Endothelial cell of umbilical vein (primary cell): ENCODE results near the gene ATIC. TPM values are rescaled to one million over a fixed set of nuclear protein-coding genes. Genes with fewer than 3 reads are reported as not detected.

Source experiments
- BruUV-seq: library from RNA; stranded (reverse); fragments of 400-500 nt; replicated peaks from 2 replicates; lab custom pipeline; 2021; lab: Mats Ljungman, UMichigan
- CTCF ChIA-PET: fragments of 300-600, 350-600 bp; sonication (Branson Sonifier 250); formaldehyde crosslinking; loops from one replicate; lab custom pipeline; 2021; ENCODE audit warnings: antibody characterized with exemption, inconsistent platforms; lab: Charles Lee
- POLR2A ChIA-PET: fragments of 300-600, 350-600 bp; sonication (Branson Sonifier 250); formaldehyde crosslinking; loops from one replicate; lab custom pipeline; 2021; ENCODE audit warnings: antibody characterized with exemption, inconsistent platforms; lab: Charles Lee
- DNase-seq: peaks from one replicate; pipeline ENCODE4 v3.0.0-alpha.2; 2011; ENCODE audit warnings: low read depth, low spot score
- FAIRE-seq: peaks from 2 replicates; lab custom pipeline; 2011; peaks lifted over from hg19 to GRCh38; lab: Jason Lieb, UNC
- H2AFZ ChIP-seq: 2 replicates; pipeline ENCODE4 v1.6.0; 2012; ENCODE audit warnings: low read depth, low read length, control low read depth, inconsistent platforms
- H3K27ac ChIP-seq: 2 replicates; pipeline ENCODE4 v1.5.1; 2011; ENCODE audit warnings: low read depth, mild to moderate bottlenecking, control low read depth, low read length, moderate library complexity; ENCODE audit not compliant: insufficient read depth
- H3K27me3 ChIP-seq, 2 experiments: 2 replicates each; pipeline versions ENCODE4 v1.6.0 to v1.6.1; 2011; ENCODE audit warnings: low read length in 2 of 2, mixed read lengths in 1 of 2; ENCODE audit not compliant: control insufficient read depth in 2 of 2, insufficient read depth in 2 of 2
- H3K36me3 ChIP-seq, 2 experiments: 2 replicates in 1 of 2; 3 replicates in 1 of 2; pipeline ENCODE4 v1.5.1; 2011; ENCODE audit warnings: low read length in 2 of 2, mild to moderate bottlenecking in 1 of 2, moderate library complexity in 1 of 2; ENCODE audit not compliant: control insufficient read depth in 2 of 2, insufficient read depth in 2 of 2; ENCODE audit errors: extremely low read depth in 1 of 2
- H3K4me1 ChIP-seq: 3 replicates; pipeline ENCODE4 v1.5.1; 2011; ENCODE audit warnings: mild to moderate bottlenecking, low read length; ENCODE audit not compliant: control insufficient read depth, insufficient read depth; ENCODE audit errors: extremely low read depth
- H3K4me2 ChIP-seq: 2 replicates; pipeline ENCODE4 v1.6.1; 2011; ENCODE audit warnings: low read length, control low read depth, mixed read lengths; ENCODE audit not compliant: insufficient read depth
- H3K4me3 ChIP-seq, 3 experiments: fragments of 200-600 bp in 1 of 3; sonication (generic), shearing (Covaris generic) in 1 of 3; replicated peaks in 1 of 3; 2 replicates each; pipeline ENCODE4 v1.5.1; 2011 to 2016; ENCODE audit warnings: control low read depth in 3 of 3, low read length in 3 of 3, mild to moderate bottlenecking in 2 of 3, inconsistent platforms in 1 of 3, low read depth in 1 of 3, moderate library complexity in 1 of 3; ENCODE audit not compliant: insufficient read depth in 1 of 3
- H3K79me2 ChIP-seq: 2 replicates; pipeline ENCODE4 v1.6.0; 2012; ENCODE audit warnings: low read length, inconsistent platforms; ENCODE audit not compliant: control insufficient read depth, insufficient read depth
- H3K9ac ChIP-seq: replicated peaks from 2 replicates; pipeline ENCODE3; 2011; ENCODE audit warnings: low read length, control low read depth; ENCODE audit not compliant: insufficient read depth; ENCODE audit errors: extremely low read depth
- H3K9me1 ChIP-seq: replicated peaks from 3 replicates; pipeline ENCODE4 v1.6.0; 2011; ENCODE audit warnings: mild to moderate bottlenecking, low read length; ENCODE audit not compliant: control insufficient read depth, insufficient read depth; ENCODE audit errors: extremely low read depth
- H3K9me3 ChIP-seq: replicated peaks from 2 replicates; pipeline ENCODE4 v1.5.1; 2012; ENCODE audit warnings: low read length, inconsistent platforms; ENCODE audit not compliant: control insufficient read depth, insufficient read depth
- H4K20me1 ChIP-seq: replicated peaks from 2 replicates; pipeline ENCODE3; 2011; ENCODE audit warnings: mild to moderate bottlenecking, low read length; ENCODE audit not compliant: control insufficient read depth, insufficient read depth; ENCODE audit errors: extremely low read depth
- FOS ChIP-seq: IDR thresholded peaks from 2 replicates; pipeline ENCODE4 v1.6.1; 2011; ENCODE audit warnings: mild to moderate bottlenecking, low read length, moderate library complexity, borderline replicate concordance; ENCODE audit not compliant: insufficient read depth
- GATA2 ChIP-seq: IDR thresholded peaks from 2 replicates; pipeline ENCODE4 v1.7.0; 2011; ENCODE audit warnings: low read depth, mild to moderate bottlenecking, moderate library complexity, mixed read lengths, low read length; ENCODE audit not compliant: insufficient read length, insufficient read depth
- JUN ChIP-seq: IDR thresholded peaks from 2 replicates; pipeline ENCODE4 v1.6.1; 2011; ENCODE audit warnings: borderline replicate concordance, low read depth; ENCODE audit not compliant: insufficient read length, insufficient read depth
- MAX ChIP-seq: IDR thresholded peaks from 2 replicates; pipeline ENCODE4 v1.6.1; 2011; ENCODE audit not compliant: insufficient read depth, insufficient read length
- MYC ChIP-seq: IDR thresholded peaks from one replicate; pipeline ENCODE4 v1.6.1; 2011; ENCODE audit warnings: mild to moderate bottlenecking, low read depth, low read length
- POLR2A ChIP-seq: IDR thresholded peaks from 2 replicates; pipeline ENCODE4 v1.6.1; 2012; ENCODE audit warnings: low read depth, mild to moderate bottlenecking, control low read depth, low read length
- POLR2AphosphoS5 ChIP-seq: IDR thresholded peaks from 2 replicates; pipeline ENCODE4 v1.6.1; 2012; ENCODE audit warnings: low read depth, mild to moderate bottlenecking, control low read depth, low read length, moderate library complexity; ENCODE audit not compliant: insufficient read depth
- dilution Hi-C: fragments of 300-500 bp; cut with MboI; formaldehyde crosslinking; loops from one replicate; pipeline ENCODE4 v1.15.0; 2019; ENCODE audit warnings: low sequenced_read_pairs; ENCODE audit not compliant: extremely low pct_ligation_motif_present
- intact Hi-C: fragments of 100-400 bp; cut with micrococcal nuclease; formaldehyde crosslinking; loops from one replicate; pipeline ENCODE4 v1.10.0; 2022
- polyA plus RNA-seq, 4 experiments: library from polyadenylated mRNA; depleted of rRNA in 3 of 4; stranded (reverse) in 3 of 4; unstranded in 1 of 4; fragments of >200 nt; gene quantifications; 2 replicates each; pipeline versions ENCODE4 v1.2.1 to v1.2.3, GENCODE V29; 2011 to 2012; ENCODE audit warnings: missing spikeins in 1 of 4
- total RNA-seq: library from RNA; stranded (reverse); gene quantifications from 2 replicates; pipeline ENCODE4 v1.2.3, GENCODE V29; 2021
- TF ChIP-seq, protein P1 (sequence below), 2 donors: IDR thresholded peaks; 1 replicate in 1 of 2; 2 replicates in 1 of 2; pipeline ENCODE4 v1.5.1; 2011; ENCODE audit warnings: low read length in 2 of 2, mild to moderate bottlenecking in 2 of 2, moderate library complexity in 2 of 2, control low read depth in 1 of 2, inconsistent platforms in 1 of 2, low read depth in 1 of 2; ENCODE audit not compliant: insufficient read depth in 1 of 2; ENCODE audit errors: extremely low read depth in 1 of 2

The ATIC gene
- total and polyA plus RNA-seq, 2 donors (not counting 3 experiments of a cell fraction or from before 2014, with no cell fraction given), result 29.5 to 80.2 TPM

DNA sequence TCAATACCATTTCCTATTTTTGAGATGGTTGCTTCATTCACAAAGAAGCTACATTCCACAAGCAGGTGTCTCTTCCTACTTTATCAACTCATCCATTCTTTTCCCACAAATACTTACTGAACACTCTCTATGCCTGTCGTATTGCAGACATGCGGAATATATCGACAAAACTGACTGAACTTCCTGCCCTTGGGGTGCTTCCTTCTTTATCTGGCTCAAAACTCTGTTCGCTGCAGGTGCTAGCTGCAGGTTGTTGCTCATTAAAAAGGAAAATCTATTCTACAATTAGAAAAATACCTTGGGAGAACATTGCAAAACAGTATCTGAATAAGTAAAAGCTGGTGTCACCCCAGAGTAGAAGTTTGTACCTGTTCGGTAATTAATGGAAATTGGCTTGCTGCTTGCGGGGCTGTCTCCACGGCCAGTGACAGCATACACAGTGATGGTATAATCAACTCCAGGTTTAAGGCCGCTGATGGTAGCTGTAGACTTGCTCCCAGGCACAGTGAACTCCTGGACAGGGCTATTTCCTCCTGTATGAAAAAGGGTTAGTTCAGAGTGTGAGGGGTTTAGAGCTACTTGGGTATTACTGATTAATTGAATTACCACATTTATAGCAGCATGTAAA, 71.9 kb downstream of the ATIC start:
- H4K20me1 ChIP-seq, result no peaks in the 10 kb centered on the region
- no peak overlapping the region for H3K4me3 ChIP-seq
- ChIA-PET POLR2A (no interaction called here), CTCF (interaction anchor here (1.3 kb wide), 1 partner anchor 18 kb away, joined by 3 read pairs; no protein-coding TSS in a partner anchor)
- DNase-seq (no peak), FAIRE-seq (no peak)
- no peaks in the 10 kb centered on the region for H3K9me3 ChIP-seq
- TF ChIP-seq GATA2 (no peak), POLR2A (peak; percentile 36)
- peaks cover 3% of the 10 kb centered on the region for H3K79me2 ChIP-seq
- intact Hi-C loops, result no loop called here
- no peak overlapping the region for H3K4me2 ChIP-seq
- H3K4me1 ChIP-seq, result no peaks in the 10 kb centered on the region
- H3K27me3 ChIP-seq, result no peaks in the 10 kb centered on the region
- dilution Hi-C loops, result no loop called here
- H3K27ac ChIP-seq, result no peak overlapping the region
- H3K9ac ChIP-seq, result no peak overlapping the region
- BruUV-seq, result TSS peak; percentile 51
- peaks cover 43 to 74% of the 10 kb centered on the region in 2 experiments for H3K36me3 ChIP-seq
- no peak overlapping the region for H2AFZ ChIP-seq
- no peaks in the 10 kb centered on the region for H3K9me1 ChIP-seq

DNA sequence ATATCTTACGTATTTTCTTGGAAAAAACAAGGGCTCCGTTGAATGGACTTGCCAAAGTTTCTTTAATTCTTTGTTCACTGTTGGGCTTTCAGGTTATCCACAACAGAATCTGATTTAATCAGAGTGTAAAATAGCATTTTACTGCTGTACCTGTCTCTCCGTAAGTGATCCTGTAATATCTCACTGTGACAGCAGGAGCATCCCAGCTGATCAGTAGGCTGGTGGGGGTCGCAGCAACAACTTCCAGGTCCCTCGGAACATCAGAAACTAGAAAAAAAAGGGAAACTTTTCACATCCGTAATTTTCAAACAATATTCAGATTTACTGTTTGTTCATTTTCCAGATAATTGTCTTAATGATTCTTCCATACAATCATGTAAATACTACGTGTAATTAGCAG, 72.9 kb downstream of the ATIC start:
- Histone ChIP-seq H2AFZ (no peak overlapping the region), H3K27me3 (no peaks in the 10 kb centered on the region), H3K4me3 (no peak overlapping the region), H3K9ac (no peak overlapping the region), H3K27ac (no peak overlapping the region), H3K9me1 (no peaks in the 10 kb centered on the region), H3K4me1 (no peaks in the 10 kb centered on the region), H3K9me3 (no peaks in the 10 kb centered on the region), H3K4me2 (no peak overlapping the region), H3K36me3 (peaks cover 41 to 68% of the 10 kb centered on the region in 2 experiments), H4K20me1 (no peaks in the 10 kb centered on the region), H3K79me2 (peaks cover 3% of the 10 kb centered on the region)
- dilution Hi-C loops, result no loop called here
- FAIRE-seq (no peak), DNase-seq (no peak)
- TF ChIP-seq, protein P1, sequence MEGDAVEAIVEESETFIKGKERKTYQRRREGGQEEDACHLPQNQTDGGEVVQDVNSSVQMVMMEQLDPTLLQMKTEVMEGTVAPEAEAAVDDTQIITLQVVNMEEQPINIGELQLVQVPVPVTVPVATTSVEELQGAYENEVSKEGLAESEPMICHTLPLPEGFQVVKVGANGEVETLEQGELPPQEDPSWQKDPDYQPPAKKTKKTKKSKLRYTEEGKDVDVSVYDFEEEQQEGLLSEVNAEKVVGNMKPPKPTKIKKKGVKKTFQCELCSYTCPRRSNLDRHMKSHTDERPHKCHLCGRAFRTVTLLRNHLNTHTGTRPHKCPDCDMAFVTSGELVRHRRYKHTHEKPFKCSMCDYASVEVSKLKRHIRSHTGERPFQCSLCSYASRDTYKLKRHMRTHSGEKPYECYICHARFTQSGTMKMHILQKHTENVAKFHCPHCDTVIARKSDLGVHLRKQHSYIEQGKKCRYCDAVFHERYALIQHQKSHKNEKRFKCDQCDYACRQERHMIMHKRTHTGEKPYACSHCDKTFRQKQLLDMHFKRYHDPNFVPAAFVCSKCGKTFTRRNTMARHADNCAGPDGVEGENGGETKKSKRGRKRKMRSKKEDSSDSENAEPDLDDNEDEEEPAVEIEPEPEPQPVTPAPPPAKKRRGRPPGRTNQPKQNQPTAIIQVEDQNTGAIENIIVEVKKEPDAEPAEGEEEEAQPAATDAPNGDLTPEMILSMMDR (IDR thresholded peaks at IDR 0.05; ENCODE audit: extremely low read depth in 1 of 2, insufficient read depth in 1 of 2, low read depth in 1 of 2, low read length in 2 of 2), result no peak
- TF ChIP-seq POLR2A (no peak), MYC (no peak), FOS (no peak), JUN (no peak), GATA2 (no peak), POLR2AphosphoS5 (no peak), MAX (no peak)
- POLR2A ChIA-PET, result interaction anchor here (0.9 kb wide), 1 partner anchor 9 kb away, joined by 7 read pairs; no protein-coding TSS in a partner anchor
- no TSS peak for BruUV-seq
- CTCF ChIA-PET, result interaction anchor here (1.3 kb wide), 1 partner anchor 17 kb away, joined by 3 read pairs; no protein-coding TSS in a partner anchor
- intact Hi-C loops, result no loop called here
